GM19351 (cell line): ENCODE measurements around the gene ECT2.
"Not testable (repeated sequence)": the region's sequence is repeated elsewhere in the genome, so short reads cannot be mapped to it uniquely, and the experiment has no call there.

ENCODE experiments used
- ATAC-seq: cut with Tn5 transposase; IDR thresholded peaks from one replicate; pipeline ENCODE4 v1.9.1; 2021; ENCODE audit warnings: mild to moderate bottlenecking, moderate library complexity; ENCODE audit not compliant: unreplicated experiment

Gene ECT2

DNA sequence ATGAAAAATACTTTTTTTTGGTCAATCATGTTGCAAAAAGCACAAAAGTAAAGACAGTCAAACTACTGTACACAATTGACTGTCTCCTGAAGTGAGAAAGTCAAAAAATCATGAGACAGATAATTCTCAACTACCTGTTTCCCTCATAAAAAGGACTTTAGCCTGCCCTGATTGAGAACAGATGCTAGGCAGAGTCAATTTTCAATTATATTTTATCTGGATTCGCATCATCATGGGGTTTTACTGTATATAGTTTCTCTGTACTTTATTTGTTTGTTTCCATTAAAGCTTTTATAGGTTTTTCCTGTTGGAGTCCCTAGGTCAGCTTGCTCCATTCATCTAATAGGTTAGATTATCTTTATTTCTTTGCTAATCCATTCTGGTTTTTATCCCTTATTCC, 53.8 kb downstream of the ECT2 start:
- no peak for ATAC-seq

DNA sequence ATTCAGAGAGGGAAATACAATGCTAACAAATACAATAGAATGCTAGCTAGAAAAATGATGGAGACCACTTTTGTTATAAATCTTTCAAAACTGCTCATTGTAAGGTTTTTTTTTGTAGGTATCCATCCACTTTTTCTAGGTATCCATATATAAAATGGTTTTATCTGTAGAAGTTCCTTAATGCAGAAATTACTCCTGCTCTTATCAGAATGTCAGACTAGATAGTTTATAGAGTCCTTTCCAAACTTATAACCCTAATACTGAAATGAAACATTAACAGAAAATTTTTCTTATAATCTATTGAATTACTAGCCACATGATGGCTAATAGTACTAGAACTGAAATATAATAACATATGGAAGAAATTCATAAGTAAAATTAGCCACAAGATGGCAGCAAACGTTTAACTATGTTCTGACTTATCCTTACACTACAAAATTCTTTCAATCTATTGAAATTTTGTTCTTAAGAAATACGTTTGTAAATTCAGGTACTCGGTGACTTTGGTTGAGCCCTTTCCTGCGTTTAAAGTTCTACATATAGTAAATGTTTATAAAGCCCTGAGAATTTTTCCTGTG, 58.5 kb downstream of the ECT2 start:
- ATAC-seq, result peak; percentile 52

DNA sequence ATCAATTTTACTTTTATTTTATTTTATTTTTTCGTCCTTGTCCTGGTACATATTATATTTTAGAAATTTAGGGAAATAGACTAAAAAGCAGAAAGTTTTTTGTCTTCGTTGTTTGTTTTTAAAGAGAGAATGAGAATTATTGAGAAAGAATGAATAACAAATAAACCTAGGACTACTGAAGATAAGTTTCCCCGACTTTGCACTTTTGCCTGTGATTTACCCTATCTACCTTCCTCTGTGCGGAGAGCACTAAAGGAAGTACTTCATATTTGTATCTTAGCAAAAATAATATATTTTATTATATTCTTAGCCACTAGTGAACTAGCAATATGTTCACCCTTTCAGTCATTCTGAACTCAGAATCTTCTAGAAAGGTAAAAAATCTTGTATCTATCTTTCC, 60.6 kb downstream of the ECT2 start:
- no peak for ATAC-seq

DNA sequence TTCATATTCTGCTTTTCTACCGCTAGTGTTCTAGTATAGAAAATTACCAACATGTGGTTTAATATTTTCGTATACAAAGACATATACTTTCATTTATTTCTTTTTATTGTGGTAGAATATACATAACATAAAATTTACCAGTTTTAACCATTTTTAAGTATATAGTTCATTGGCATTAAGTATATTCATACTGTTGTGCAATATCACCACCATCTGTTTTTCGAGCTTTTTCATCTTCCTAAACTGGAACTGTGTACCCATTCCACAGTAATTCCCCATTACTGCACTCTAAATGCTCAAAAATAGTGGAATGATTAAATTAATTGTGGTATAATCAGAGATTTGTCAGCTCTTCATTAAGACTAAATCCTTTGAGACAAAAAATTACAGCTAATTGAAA, 62.9 kb downstream of the ECT2 start:
- no peak for ATAC-seq

DNA sequence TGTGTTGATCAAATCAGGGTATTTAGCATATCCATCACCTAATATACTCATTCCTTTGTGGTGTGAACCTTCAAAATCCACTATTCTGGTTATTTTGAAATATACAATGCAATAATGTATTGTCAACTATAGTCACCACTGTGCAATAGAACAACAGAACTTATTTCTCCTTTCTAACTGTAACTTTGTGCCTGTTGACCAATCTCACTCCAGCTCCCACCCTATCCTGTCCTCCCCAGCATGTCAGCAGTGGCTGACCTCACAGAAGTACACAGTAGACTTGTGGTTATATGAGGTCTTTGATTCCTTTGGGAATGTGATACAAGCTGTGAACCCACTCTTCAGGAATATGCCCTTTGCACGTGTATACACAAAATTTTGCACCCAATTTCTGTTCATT, 64.2 kb downstream of the ECT2 start:
- no peak for ATAC-seq

DNA sequence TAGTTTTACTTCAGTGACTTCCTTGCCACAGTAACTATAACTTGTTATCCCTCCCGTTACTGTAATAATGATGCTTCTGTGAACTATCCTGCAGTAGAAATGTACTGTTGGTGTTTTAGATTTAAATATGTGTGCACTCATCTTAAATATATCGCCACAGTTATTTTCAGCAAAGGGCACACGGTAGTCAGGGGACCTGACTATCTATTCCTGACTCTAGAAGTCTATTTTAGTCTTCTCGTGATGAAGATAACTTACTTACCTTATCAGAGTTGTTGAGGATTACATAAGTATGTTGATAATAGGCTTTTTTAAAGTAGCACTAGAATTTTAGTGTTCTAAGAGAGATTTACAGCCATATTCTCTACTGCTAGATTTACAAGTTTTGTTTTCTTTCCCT, 65.3 kb downstream of the ECT2 start:
- no peak for ATAC-seq

DNA sequence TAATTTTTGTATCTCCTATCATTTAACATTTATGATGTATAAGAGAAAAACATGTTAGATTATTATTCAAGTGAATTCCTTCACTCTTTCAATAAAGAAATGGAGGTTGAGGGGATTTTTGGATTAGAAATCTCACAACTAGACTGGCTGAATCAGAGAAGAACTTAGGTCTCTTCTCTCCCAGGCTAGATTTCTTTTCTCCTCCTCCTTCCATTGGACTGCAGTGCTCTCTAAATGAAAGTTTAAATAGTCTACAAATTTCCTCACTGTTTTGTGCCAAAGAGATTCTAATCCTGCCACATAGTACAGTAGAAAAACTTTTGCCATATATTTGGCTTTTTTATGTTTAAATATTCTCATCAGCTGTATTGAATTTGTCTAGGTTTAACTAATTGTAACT, 65.8 kb downstream of the ECT2 start:
- no peak for ATAC-seq

DNA sequence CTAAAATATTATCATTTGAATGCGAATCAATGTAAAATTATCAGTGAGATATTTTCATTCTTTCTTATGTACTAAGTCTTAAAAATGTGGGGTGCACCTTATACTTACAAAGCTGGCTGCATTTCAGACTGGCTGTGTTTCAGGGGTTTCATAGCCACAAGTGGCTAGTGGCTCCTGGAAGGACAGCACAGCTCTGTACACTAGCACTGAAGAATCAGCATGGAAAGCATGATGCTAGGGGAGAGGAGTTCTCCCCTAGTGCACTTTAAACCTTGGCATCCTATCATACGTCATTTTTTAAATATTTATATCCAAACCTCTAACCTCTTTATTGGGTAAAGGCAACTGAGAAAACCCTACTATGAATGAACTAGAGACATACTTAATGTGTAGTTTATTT, 66.4 kb downstream of the ECT2 start:
- ATAC-seq, result no peak

DNA sequence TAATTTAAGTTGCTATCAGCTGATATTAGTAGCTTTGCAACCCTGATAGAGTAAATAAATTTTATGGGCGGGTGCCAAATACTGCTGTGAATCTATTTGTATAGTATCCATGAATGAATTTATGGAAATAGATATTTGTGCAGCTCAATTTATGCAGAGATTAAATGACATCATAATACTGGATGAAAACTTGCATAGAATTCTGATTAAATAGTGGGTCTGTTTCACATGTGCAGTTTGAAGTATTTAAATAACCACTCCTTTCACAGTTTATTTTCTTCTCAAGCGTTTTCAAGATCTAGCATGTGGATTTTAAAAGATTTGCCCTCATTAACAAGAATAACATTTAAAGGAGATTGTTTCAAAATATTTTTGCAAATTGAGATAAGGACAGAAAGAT, 70.0 kb downstream of the ECT2 start:
- no peak for ATAC-seq

DNA sequence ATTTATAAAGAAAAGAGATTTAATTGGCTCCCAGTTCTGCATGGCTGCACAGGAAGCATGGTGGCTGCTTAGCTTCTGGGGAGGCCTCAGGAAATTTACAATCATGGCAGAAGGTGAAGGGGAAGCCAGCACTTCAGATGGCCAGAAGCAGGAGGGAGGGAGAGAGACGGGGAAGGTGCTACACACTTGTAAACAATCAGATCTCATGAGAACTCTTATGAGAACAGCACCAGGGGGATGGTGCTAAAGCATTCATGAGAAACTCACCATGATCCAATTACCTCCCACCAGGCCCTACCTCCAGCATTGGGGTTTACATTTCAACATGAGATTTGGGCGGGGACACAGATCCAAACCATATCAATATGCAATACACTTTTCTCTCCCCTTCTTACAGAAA, 73.7 kb downstream of the ECT2 start:
- ATAC-seq, result no peak

DNA sequence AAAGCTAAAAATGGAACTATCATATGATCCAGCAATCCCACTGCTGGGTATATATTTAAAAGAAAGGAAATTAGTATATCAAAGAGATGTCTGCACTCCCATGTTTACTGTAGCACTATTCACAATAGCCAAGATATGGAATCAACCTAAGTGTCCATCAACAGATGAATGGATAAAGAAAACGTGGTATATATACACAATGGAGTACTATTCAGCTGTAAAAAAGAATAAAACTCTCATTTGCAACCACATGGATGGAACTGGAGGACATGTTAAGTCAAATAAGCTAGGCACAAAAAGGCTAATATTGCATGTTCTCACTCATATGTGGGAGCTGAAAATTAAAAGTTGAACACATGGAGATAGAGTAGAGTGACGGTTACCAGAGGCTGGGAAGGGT, 76.7 kb downstream of the ECT2 start:
- not testable (repeated sequence) for ATAC-seq

DNA sequence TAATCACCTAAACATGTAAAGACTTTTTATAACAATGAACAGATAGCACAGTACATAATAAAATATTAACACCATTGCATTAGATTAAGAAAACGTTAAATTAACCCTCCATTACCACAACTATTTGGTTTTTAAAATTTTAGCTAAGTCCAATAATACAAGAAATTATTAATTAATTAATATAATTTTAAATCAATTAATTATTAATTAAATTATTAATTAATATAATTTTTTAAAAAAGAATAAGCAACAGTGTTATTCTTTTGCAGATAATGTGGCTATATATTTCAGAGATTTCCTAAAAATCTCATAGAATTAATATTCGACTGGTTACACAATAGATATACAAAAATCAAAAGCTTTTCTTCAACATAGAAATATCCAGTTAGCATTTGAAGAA, 82.5 kb downstream of the ECT2 start:
- no peak for ATAC-seq

DNA sequence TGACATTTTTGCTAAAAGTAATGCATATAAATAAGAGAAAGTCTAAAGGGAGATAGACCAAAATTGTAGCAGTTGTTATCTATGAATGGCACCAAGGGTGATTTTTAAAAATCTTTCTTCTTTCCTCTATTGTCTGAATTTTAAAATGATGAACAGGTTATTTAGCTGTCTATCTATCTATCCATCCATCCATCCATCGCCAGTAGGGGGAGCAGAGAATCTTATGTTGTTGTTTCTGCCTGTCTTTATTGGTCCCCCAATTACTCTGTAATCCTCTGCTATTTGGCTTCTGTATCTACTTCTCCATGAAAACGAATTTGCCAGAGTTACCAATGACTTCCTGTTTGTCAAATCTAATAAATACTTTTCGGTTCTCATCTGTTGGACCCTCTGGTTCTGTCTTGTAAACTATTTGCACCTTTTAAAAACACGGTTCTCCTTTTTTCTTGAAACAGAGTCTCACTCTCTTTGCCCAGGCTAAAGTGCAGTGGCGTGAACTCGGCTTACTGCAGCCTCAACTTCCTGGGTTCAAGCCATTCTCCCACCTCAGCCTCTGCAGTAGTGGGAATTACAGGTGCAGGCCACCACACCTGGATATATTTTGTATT, 86.0 kb downstream of the ECT2 start:
- peak; percentile 80 for ATAC-seq

DNA sequence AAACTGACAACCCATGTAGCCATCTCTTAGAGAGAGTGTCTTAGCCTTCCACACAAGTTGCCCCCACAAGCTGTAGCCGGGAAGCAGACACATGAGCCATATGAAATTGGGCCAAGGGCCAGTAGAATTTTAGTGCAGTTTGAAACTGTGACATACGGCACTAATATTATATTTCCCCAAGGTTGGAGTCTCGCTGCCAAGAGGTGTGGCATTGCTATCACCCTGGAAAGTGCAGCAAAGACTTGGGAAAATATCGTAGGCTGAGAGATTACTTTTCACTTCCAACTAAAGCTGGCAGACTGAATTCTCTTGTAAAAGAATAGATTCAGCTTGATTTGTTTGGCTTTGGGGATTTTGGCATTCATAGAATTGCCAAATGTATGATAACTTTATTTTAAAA, 89.2 kb downstream of the ECT2 start:
- ATAC-seq, result no peak

DNA sequence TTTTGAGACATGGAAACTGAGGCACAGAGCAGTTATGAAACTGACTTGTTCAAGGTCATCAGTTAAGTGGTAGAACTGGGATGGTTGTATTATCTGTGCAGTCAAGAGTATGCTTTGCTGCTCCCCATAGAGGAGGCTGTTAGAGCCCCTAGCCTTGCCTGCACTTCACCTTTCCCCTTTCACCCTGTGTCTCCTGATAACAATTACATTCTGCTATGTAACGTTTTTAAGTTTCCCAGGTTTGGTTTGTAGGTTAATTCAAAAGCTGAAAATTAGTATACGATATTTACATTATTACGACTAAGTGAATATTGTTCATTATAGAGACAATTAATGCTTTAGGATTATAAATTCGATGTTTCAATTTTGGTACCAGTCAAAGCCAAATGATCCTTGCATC, 89.9 kb downstream of the ECT2 start:
- no peak for ATAC-seq

DNA sequence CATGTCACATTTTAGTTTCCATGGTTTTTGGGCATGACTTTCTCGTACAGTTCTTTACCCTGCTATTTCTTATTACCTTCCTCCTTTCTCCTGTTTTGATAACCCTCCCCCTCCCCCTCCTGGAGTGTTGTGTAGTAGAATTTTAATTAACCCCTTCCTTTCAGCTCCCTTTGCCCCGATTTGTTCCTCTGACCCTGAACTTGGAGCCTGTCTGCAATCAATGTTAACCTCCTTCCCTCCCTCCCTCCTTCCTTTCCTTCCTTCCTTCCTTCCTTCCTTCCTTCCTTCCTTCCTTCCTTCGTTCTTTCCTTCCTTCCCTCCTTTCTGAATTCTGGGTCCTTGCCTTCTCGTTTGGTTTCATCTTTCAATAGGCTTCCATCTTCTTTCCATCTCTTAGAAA, 90.4 kb downstream of the ECT2 start:
- no peak for ATAC-seq

DNA sequence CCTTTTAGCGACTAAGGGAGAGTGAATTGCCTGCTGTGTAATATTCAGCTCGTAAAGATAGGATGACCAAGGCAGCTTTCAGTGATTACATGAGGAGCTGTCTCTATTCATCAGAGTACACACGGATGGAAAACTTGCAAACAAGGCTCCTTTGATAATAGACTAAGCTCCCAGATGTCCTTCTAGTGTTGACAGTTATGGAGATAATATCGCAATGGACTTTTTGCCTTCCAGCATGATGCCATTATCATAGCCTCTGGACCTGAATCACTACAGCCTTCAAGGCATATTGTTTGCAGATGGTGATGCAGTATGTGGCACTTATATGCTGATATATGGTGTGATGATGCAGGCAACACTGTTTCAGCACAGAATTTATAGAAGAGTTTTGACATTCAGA, 93.9 kb downstream of the ECT2 start:
- no peak for ATAC-seq

DNA sequence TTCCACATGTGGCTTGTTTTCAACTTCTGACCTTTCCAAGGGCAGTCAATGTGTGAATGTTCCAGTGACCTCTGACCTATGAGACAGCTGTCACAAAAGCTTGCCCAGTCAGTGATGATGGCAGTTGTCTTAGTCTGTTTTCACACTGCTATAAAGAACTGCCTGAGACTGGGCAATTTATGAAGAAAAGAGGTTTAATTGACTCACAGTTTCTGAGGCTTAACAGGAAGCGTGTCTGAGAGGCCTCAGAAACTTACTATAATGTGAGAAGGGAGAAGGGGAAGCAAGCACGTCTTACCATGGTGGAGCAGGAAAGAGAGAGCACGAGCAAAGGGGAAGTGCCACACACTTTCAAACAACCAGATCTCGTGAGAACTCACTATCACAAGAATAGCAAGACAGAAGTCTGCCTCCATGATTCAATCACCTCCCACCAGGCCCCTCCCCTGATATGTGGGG, 95.6 kb downstream of the ECT2 start:
- peak; percentile 90 for ATAC-seq

DNA sequence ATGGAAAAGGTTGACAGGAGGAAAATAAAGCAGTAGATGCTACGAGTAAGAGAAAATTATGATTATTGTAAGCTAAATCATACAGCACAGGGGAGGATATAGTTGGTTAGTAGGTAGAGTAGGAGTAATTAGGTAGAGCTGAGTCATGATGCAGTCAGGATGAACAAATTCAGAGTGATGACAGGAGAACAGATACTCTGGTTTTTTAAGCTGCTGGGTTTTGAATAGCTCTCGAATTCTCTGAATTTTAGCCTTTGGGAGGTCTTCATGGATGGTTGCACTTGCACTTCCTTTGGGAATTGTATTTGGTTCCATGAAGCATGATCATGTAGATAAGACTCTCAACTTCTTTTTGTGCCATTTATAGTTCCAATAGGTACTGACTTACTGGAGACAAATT, 96.2 kb downstream of the ECT2 start:
- no peak for ATAC-seq

DNA sequence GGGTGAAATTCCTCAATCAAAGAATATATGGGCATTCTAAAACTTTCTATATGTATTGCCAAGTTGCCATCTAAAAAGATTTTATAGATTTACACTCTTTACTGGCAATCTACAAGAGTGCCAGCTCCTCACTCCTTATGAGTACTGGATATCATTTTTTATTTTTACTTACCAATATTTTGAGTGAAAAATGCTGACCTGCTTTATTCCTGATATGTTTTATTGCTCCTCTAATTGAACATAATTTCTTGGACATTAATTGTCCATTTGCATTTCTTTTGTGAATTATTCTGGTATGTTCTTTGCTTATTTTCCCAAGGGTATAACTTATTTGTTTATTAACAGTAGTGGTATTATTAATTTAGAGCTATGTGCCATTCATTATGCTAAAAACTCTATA, 96.8 kb downstream of the ECT2 start:
- no peak for ATAC-seq

DNA sequence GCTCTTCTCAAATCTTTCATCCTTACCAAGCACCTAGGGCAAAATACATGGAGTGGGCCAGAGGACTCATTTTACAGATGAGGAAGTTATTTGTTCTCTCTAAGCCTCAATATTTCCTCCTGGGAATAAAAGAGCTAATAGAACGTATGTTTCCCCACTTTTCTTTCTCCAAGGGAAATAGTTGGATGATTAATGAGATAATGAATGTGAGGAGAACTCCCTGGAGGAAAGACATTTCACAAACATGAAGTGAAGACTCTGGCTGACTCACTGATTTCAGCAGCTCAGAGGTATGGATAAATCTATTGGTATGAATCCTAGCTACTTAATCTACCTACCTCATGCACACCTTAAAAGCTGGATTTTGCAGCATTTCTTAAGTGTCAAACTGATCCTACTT, 98.4 kb downstream of the ECT2 start:
- ATAC-seq, result no peak

DNA sequence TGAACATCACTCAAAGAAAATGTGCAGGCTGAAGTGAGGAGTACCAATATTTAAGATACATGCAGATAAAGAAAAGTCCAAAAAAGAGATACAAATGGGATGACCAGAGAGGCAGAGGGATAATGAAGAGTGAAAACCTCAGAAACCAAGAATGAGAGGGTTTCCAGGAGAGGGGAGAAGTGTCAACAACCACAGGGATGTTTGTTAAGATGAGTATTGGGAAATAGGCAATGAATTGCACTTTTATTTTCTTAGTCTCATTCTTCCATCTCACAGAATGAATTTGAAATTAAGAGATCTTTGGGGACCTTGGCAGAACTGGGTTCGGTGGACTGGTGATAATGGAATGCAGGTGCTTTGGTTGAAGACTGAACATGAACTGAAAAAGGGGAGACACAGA, 102.5 kb downstream of the ECT2 start:
- ATAC-seq, result no peak
